ENCODE results near the gene PLPPR5.

The PLPPR5 gene

DNA sequence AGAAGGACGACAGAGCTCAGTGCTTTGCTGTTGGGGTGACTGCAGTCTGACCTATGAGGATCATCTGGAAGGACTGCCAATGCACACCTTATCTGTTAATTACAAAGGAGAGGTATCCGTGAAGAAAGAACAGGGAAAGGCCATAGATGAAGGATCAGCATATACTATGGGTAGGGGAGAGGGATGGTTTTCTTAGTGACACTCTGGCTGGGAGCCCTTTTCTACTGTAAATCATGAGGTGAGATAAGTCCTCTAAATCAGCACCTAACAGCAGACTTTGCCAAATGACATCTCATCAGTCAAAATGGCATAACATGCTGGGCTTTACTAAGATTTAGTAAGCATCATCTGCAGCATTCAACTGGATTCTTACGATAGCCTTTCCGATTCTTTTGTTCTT lies 100.0 kb downstream of the PLPPR5 start:
- no peaks in the 10 kb centered on the region for H3K9me3 ChIP-seq (ENCODE audit: insufficient read depth, low read depth, low read length)
- no peak overlapping the region for H2BK12ac ChIP-seq (ENCODE audit: low read length)
- no peak for DNase-seq
- no peaks in the 10 kb centered on the region for H3K79me2 ChIP-seq (ENCODE audit: control insufficient read depth, insufficient read depth, low read length, poor library complexity)
- H3K9ac ChIP-seq (ENCODE audit: low read length): no peak overlapping the region
- no peak overlapping the region for H4K91ac ChIP-seq (ENCODE audit: low read depth, low read length)
- no peak overlapping the region for H3K23ac ChIP-seq (ENCODE audit: low read length)
- H3K4ac ChIP-seq (ENCODE audit: low read depth, low read length): no peak overlapping the region
- H2BK5ac ChIP-seq (ENCODE audit: low read depth, low read length, poor library complexity): no peak overlapping the region
- no peak overlapping the region for H3K18ac ChIP-seq (ENCODE audit: low read length)
- no peak overlapping the region for H4K8ac ChIP-seq (ENCODE audit: low read depth, low read length)
- H4K12ac ChIP-seq (ENCODE audit: low read depth, low read length): no peak overlapping the region
- no CpG with 5 or more reads among the region's 4 CpGs for WGBS (ENCODE audit: extremely low coverage, insufficient coverage, insufficient read length)
- H3K36me3 ChIP-seq (ENCODE audit: control insufficient read depth in 1 of 2, insufficient read depth in 2 of 2, low read length in 2 of 2): no peaks in the 10 kb centered on the region
- H2BK120ac ChIP-seq (ENCODE audit: insufficient read depth, low read length, poor library complexity): no peak overlapping the region
- H3K4me2 ChIP-seq (ENCODE audit: low read length): no peak overlapping the region
- no peak overlapping the region for H3K4me3 ChIP-seq (ENCODE audit: low read depth, low read length)
- H3K27ac ChIP-seq (ENCODE audit: low read depth, low read length): no peak overlapping the region
- H2AFZ ChIP-seq (ENCODE audit: insufficient read depth, low read length, poor library complexity): no peak overlapping the region
- H3K4me1 ChIP-seq (ENCODE audit: control insufficient read depth in 1 of 2, insufficient read depth in 2 of 2, low read length in 2 of 2): no peaks in the 10 kb centered on the region
- H3K79me1 ChIP-seq (ENCODE audit: low read length): no peaks in the 10 kb centered on the region
- H2AK5ac ChIP-seq (ENCODE audit: low read length): no peak overlapping the region
- H3K27me3 ChIP-seq (ENCODE audit: insufficient read depth, low read length): no peaks in the 10 kb centered on the region
- no peak overlapping the region for H3K14ac ChIP-seq (ENCODE audit: low read length)

DNA sequence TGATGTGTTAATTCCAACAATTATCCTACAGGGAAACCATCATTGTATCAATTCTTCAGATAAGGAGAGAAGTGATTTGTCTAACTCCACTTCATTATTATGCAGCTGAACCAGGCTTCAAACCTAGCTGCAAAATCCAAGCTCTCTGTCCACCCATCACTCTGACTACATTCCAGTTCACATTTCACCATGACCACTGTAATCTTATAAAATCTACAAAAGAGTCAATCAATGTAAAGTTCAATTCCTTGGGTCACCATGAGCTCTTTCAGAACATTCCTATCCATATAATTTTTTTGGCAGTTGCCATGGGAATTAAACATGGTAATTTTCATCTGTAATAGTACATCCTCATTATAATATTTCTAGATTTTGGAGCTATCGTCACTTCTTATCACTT lies 100.9 kb downstream of the PLPPR5 start:
- Histone ChIP-seq H3K27ac (ENCODE audit: low read depth, low read length) (no peak overlapping the region), H3K79me2 (ENCODE audit: control insufficient read depth, insufficient read depth, low read length, poor library complexity) (no peaks in the 10 kb centered on the region), H4K8ac (ENCODE audit: low read depth, low read length) (no peak overlapping the region), H3K36me3 (ENCODE audit: control insufficient read depth in 1 of 2, insufficient read depth in 2 of 2, low read length in 2 of 2) (no peaks in the 10 kb centered on the region), H2BK5ac (ENCODE audit: low read depth, low read length, poor library complexity) (no peak overlapping the region), H2AK5ac (ENCODE audit: low read length) (no peak overlapping the region), H3K79me1 (ENCODE audit: low read length) (no peaks in the 10 kb centered on the region), H3K9me3 (ENCODE audit: insufficient read depth, low read depth, low read length) (no peaks in the 10 kb centered on the region), H3K4me2 (ENCODE audit: low read length) (no peak overlapping the region), H3K4me1 (ENCODE audit: control insufficient read depth in 1 of 2, insufficient read depth in 2 of 2, low read length in 2 of 2) (no peaks in the 10 kb centered on the region), H2AFZ (ENCODE audit: insufficient read depth, low read length, poor library complexity) (no peak overlapping the region), H3K27me3 (ENCODE audit: insufficient read depth, low read length) (no peaks in the 10 kb centered on the region), H2BK120ac (ENCODE audit: insufficient read depth, low read length, poor library complexity) (no peak overlapping the region), H3K18ac (ENCODE audit: low read length) (no peak overlapping the region), H4K12ac (ENCODE audit: low read depth, low read length) (no peak overlapping the region), H3K4ac (ENCODE audit: low read depth, low read length) (no peak overlapping the region), H2BK12ac (ENCODE audit: low read length) (no peak overlapping the region), H3K23ac (ENCODE audit: low read length) (no peak overlapping the region), H3K14ac (ENCODE audit: low read length) (no peak overlapping the region), H3K4me3 (ENCODE audit: low read depth, low read length) (no peak overlapping the region), H4K91ac (ENCODE audit: low read depth, low read length) (no peak overlapping the region), H3K9ac (ENCODE audit: low read length) (no peak overlapping the region)
- no peak for DNase-seq
- WGBS (ENCODE audit: extremely low coverage, insufficient coverage, insufficient read length): no CpG with 5 or more reads among the region's 1 CpG

DNA sequence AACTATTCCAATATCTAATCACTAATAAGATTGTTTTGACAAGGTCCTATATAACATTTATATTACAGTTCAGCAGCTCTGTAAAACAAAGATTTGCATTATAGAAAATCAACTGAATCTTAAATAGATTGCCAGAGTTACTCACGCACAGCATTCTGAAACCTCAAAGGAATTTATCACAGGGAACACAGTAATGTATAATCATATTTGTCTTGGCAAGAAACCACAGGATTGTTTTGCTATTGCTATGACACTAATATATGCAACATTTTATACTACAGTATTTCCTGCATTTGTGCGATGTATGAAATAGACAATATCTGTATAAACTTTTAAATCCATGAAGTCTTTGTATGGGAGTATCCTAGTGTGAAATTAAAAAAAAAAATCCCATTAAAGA lies 101.4 kb downstream of the PLPPR5 start:
- H4K8ac ChIP-seq (ENCODE audit: low read depth, low read length): no peak overlapping the region

DNA sequence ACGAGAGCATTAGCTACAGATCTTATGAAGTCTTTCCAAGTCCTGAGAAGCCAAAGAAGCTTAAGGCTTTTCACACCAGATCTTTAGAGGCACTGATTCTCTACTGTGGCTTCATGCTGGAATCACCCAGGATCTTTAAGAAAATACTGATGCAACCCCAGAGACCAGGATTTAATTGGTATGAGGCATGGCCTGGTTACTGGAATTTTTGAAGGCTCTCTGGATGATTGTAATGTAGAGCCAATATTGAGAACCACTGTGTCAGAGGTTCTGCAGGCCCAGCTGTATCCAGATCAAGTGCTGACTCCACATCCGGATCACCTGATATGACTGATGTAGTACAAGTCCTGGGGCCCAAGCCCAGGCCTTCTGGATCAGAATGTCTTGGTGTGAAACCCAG lies 105.7 kb downstream of the PLPPR5 start:
- Histone ChIP-seq H3K79me2 (ENCODE audit: control insufficient read depth, insufficient read depth, low read length, poor library complexity) (no peaks in the 10 kb centered on the region), H2AFZ (ENCODE audit: insufficient read depth, low read length, poor library complexity) (no peak overlapping the region), H3K4me2 (ENCODE audit: low read length) (no peak overlapping the region), H4K12ac (ENCODE audit: low read depth, low read length) (no peak overlapping the region), H3K9ac (ENCODE audit: low read length) (no peak overlapping the region), H3K18ac (ENCODE audit: low read length) (no peak overlapping the region), H3K36me3 (ENCODE audit: control insufficient read depth in 1 of 2, insufficient read depth in 2 of 2, low read length in 2 of 2) (no peaks in the 10 kb centered on the region), H3K79me1 (ENCODE audit: low read length) (no peaks in the 10 kb centered on the region), H3K23ac (ENCODE audit: low read length) (no peak overlapping the region), H2AK5ac (ENCODE audit: low read length) (no peak overlapping the region), H3K9me3 (ENCODE audit: insufficient read depth, low read depth, low read length) (no peaks in the 10 kb centered on the region), H3K4me3 (ENCODE audit: low read depth, low read length) (no peak overlapping the region), H2BK12ac (ENCODE audit: low read length) (no peak overlapping the region), H3K4me1 (ENCODE audit: control insufficient read depth in 1 of 2, insufficient read depth in 2 of 2, low read length in 2 of 2) (no peaks in the 10 kb centered on the region), H3K27ac (ENCODE audit: low read depth, low read length) (no peak overlapping the region), H3K27me3 (ENCODE audit: insufficient read depth, low read length) (no peaks in the 10 kb centered on the region), H4K8ac (ENCODE audit: low read depth, low read length) (no peak overlapping the region), H3K4ac (ENCODE audit: low read depth, low read length) (no peak overlapping the region), H3K14ac (ENCODE audit: low read length) (no peak overlapping the region), H2BK5ac (ENCODE audit: low read depth, low read length, poor library complexity) (no peak overlapping the region), H2BK120ac (ENCODE audit: insufficient read depth, low read length, poor library complexity) (no peak overlapping the region), H4K91ac (ENCODE audit: low read depth, low read length) (no peak overlapping the region)
- WGBS (ENCODE audit: extremely low coverage, insufficient coverage, insufficient read length): no CpG with 5 or more reads among the region's 2 CpGs
- DNase-seq: no peak

More for the DNA sequence above, 101.4 kb downstream of the PLPPR5 start:
- no peak overlapping the region for H3K4me3 ChIP-seq (ENCODE audit: low read depth, low read length)
- H3K79me1 ChIP-seq (ENCODE audit: low read length): no peaks in the 10 kb centered on the region
- no peaks in the 10 kb centered on the region for H3K27me3 ChIP-seq (ENCODE audit: insufficient read depth, low read length)
- H3K36me3 ChIP-seq (ENCODE audit: control insufficient read depth in 1 of 2, insufficient read depth in 2 of 2, low read length in 2 of 2): no peaks in the 10 kb centered on the region
- H3K9ac ChIP-seq (ENCODE audit: low read length): no peak overlapping the region
- H2BK120ac ChIP-seq (ENCODE audit: insufficient read depth, low read length, poor library complexity): no peak overlapping the region
- H2AFZ ChIP-seq (ENCODE audit: insufficient read depth, low read length, poor library complexity): no peak overlapping the region
- no peak for DNase-seq
- no peak overlapping the region for H3K23ac ChIP-seq (ENCODE audit: low read length)
- no peak overlapping the region for H3K4me2 ChIP-seq (ENCODE audit: low read length)
- H3K14ac ChIP-seq (ENCODE audit: low read length): no peak overlapping the region
- H4K91ac ChIP-seq (ENCODE audit: low read depth, low read length): no peak overlapping the region
- no peak overlapping the region for H2BK5ac ChIP-seq (ENCODE audit: low read depth, low read length, poor library complexity)
- H2AK5ac ChIP-seq (ENCODE audit: low read length): no peak overlapping the region
- no peak overlapping the region for H3K18ac ChIP-seq (ENCODE audit: low read length)
- WGBS (ENCODE audit: extremely low coverage, insufficient coverage, insufficient read length): no CpG with 5 or more reads among the region's 2 CpGs
- H3K9me3 ChIP-seq (ENCODE audit: insufficient read depth, low read depth, low read length): no peaks in the 10 kb centered on the region
- H2BK12ac ChIP-seq (ENCODE audit: low read length): no peak overlapping the region
- H3K4ac ChIP-seq (ENCODE audit: low read depth, low read length): no peak overlapping the region
- no peaks in the 10 kb centered on the region for H3K79me2 ChIP-seq (ENCODE audit: control insufficient read depth, insufficient read depth, low read length, poor library complexity)
- no peak overlapping the region for H3K27ac ChIP-seq (ENCODE audit: low read depth, low read length)
- no peaks in the 10 kb centered on the region for H3K4me1 ChIP-seq (ENCODE audit: control insufficient read depth in 1 of 2, insufficient read depth in 2 of 2, low read length in 2 of 2)
- H4K12ac ChIP-seq (ENCODE audit: low read depth, low read length): no peak overlapping the region
